ENCODE data around the gene B3GNT3. TPM values are rescaled to one million over a fixed set of nuclear protein-coding genes. Genes with fewer than 3 reads are reported as not detected.
A peak's percentile ranks its signal among the peaks of the same experiment; 100 is the strongest.

Gene B3GNT3
- polyA plus RNA-seq, 4 donors = 5.1 to 12.0 (median 8.0) TPM

DNA sequence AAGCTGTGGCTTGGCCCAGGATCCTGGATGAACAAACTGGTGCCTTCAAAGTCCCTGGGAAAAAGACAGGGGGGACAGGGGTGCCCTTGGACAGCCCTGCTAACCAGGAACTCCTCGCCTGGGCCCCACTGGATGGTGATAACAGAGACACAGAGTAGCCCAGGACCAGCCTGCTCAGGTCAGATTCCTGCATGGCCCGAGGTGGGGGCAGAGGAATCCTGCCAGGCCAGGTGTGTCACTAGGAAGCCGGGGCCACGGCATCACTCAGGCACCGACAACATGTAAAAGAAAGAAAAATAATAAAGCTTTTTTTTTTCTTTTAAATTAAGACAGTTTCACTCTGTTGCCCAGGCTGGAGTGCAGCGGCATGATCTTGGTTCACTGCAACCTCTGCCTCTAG, 59.1 kb downstream of the B3GNT3 start:
- DNase-seq (ENCODE audit: low read depth in 4 of 4, low spot score in 2 of 4) = no peak

- peak in 2 of 4 donors; percentile 50 to 60 for DNase-seq (ENCODE audit: low read depth in 4 of 4, low spot score in 2 of 4)
These were observed 60.6 kb downstream of the B3GNT3 start for GRCh38 chr19:17855280-17856152.

DNA sequence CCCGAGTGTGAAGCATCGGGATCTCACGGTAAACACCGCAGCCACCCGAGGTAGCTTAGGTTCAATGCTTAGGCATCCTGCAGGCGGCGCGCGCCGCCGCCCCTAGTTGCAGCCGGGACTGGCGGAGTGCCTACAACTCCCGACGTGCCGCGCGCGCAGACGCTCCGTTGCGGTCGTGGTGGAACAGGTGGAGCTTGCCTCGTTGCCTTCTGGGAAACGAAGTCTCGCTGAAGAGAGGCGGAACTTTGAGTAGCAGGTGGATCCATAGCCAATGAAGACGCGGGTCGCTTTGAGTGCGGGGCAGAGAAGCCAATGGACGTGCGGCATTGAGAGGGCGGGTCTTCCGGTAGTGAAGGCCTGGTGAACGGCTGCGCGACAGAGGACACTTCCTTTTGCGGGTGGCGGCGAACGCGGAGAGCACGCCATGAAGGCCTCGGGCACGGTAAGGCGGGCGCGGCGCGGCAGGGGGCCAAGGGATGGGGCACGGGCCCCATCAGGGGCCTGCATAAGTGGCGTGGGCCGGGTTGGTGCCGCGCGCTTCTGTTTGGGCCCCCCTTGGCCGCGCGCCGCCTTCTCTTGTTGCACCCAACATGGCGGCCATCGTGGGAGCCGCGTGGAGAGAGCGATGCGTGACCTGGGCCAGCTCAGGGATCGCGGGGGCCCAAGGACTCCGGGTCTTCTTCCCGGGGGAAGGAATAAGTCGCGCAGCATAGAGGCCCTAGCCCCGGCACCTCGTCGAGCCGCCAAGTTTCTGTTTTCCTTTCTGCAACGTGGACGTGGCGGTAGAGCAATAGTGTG, 64.8 kb downstream of the B3GNT3 start, which contains the start of gene RPL18A:
Gene RPL18A (plus strand): TSS at position 378 of the 798 bp plus-strand sequence. CDS start 47 bp downstream, at position 425.
- peak; percentile 95 to 99 (median 97) for DNase-seq (ENCODE audit: low read depth in 4 of 4, low spot score in 2 of 4)

GRCh38 chr19:17860331-17860992, 65.5 kb downstream of the B3GNT3 start:
- DNase-seq (ENCODE audit: low read depth in 4 of 4, low spot score in 2 of 4) = no peak

- DNase-seq (ENCODE audit: low read depth in 4 of 4, low spot score in 2 of 4) = no peak
These were observed 66.0 kb downstream of the B3GNT3 start for GRCh38 chr19:17860993-17861360.

GRCh38 chr19:17861542-17862402, 66.8 kb downstream of the B3GNT3 start:
- no peak for DNase-seq (ENCODE audit: low read depth in 4 of 4, low spot score in 2 of 4)

DNA sequence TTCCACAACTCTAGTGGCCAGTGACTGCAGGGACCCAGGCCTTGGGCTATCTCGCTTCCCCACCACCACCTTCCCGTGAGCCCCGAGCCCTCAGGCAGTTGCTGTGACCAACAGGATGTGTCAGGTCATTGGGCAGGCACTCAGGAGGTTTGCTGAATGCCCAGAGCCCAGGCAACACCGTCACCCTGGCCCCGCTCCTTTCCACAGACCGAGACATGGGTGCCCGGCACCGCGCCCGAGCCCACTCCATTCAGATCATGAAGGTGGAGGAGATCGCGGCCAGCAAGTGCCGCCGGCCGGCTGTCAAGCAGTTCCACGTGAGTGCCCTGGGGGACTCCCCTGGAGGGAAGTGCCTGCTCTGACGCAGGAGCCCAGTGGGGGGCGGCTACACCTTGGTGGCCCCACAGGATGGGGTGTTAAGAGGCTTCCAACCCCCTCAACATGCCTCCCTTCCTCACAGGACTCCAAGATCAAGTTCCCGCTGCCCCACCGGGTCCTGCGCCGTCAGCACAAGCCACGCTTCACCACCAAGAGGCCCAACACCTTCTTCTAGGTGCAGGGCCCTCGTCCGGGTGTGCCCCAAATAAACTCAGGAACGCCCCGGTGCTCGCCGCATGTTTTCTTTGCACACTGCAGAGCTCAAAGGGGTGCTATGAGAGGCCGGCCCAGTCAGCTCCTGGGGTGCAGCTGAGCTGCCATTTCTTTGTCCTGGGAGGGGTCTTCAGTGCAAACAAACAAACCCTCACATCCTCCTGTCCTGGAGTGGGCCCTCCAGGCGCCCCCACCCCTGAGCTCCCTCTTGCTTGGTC, 68.0 kb downstream of the B3GNT3 start:
- DNase-seq (ENCODE audit: low read depth in 4 of 4, low spot score in 2 of 4) = no peak

Other genes with a start within 250 kb of the B3GNT3 start
- gene COLGALT1, start 239.5 kb upstream of the B3GNT3 start, polyA plus RNA-seq (ENCODE audit: insufficient read length in 4 of 4) = 10 to 100 TPM; 44.7 to 64.4 (median 52.7) TPM
- gene UNC13A, start 106.8 kb upstream of the B3GNT3 start, polyA plus RNA-seq (ENCODE audit: insufficient read length in 4 of 4) = under 1 TPM; 0.16 to 0.38 (median 0.26) TPM
- gene MAP1S, start 75.7 kb upstream of the B3GNT3 start, polyA plus RNA-seq (ENCODE audit: insufficient read length in 4 of 4) = 10 to 100 TPM; 29.1 to 49.0 (median 40.0) TPM
- 1 to 10 TPM; 1.3 to 3.3 (median 2.5) TPM for gene FCHO1, start 43.7 kb upstream of the B3GNT3 start, polyA plus RNA-seq (ENCODE audit: insufficient read length in 4 of 4)
- gene INSL3, start 26.4 kb downstream of the B3GNT3 start, polyA plus RNA-seq (ENCODE audit: insufficient read length in 4 of 4) = under 1 TPM; 0.19 to 0.55 (median 0.38) TPM
- gene JAK3, start 52.8 kb downstream of the B3GNT3 start, polyA plus RNA-seq (ENCODE audit: insufficient read length in 4 of 4) = 1 to 10 TPM; 2.2 to 4.9 (median 3.6) TPM
- 1,000 to 10,000 TPM in 2 of 4 donors, 100 to 1,000 TPM in 2; 867 to 1,395 (median 1,135) TPM for gene RPL18A, start 64.8 kb downstream of the B3GNT3 start, polyA plus RNA-seq (ENCODE audit: insufficient read length in 4 of 4)
- gene SLC5A5, start 76.8 kb downstream of the B3GNT3 start, polyA plus RNA-seq (ENCODE audit: insufficient read length in 4 of 4) = under 1 TPM in 3 of 4 donors, not detected in 1; 0.04 to 0.14 (median 0.04) TPM
- gene CCDC124, start 137.9 kb downstream of the B3GNT3 start, polyA plus RNA-seq (ENCODE audit: insufficient read length in 4 of 4) = 100 to 1,000 TPM in 1 of 4 donors, 10 to 100 TPM in 3; 51.9 to 100 (median 78.3) TPM
- 1 to 10 TPM; 5.6 to 8.4 (median 7.0) TPM for gene KCNN1, start 172.0 kb downstream of the B3GNT3 start, polyA plus RNA-seq (ENCODE audit: insufficient read length in 4 of 4)
- 1 to 10 TPM; 4.9 to 6.0 (median 5.3) TPM for gene ARRDC2, start 213.0 kb downstream of the B3GNT3 start, polyA plus RNA-seq (ENCODE audit: insufficient read length in 4 of 4)

All from left renal cortex interstitium (tissue), 4 donors.